SU-DHL-6 (cell line): Measurements from ENCODE around the gene RFK.

Source experiments
- H2AFZ ChIP-seq: fragments of 200-600 bp; sonication (generic); 2 replicates; pipeline ENCODE4 v1.6.1; 2014; ENCODE audit warnings: low read depth, mild to moderate bottlenecking, moderate library complexity, mixed read lengths, antibody characterized with exemption, low read length; ENCODE audit not compliant: severe bottlenecking
- H3F3A ChIP-seq: fragments of 200-600 bp; shearing (Covaris generic); 2 replicates; pipeline ENCODE4 v1.6.0; 2016; ENCODE audit warnings: antibody characterized with exemption, mild to moderate bottlenecking; ENCODE audit not compliant: insufficient read depth
- H3K27ac ChIP-seq: fragments of 200-600 bp; sonication (generic); 2 replicates; pipeline ENCODE4 v1.5.1; 2016; ENCODE audit warnings: low read depth, mild to moderate bottlenecking, low read length, moderate library complexity, mixed read lengths
- H3K27me3 ChIP-seq: fragments of 200-600 bp; sonication (generic), shearing (Covaris generic); 2 replicates; pipeline ENCODE4 v1.6.0; 2014; ENCODE audit warnings: mild to moderate bottlenecking, low read length
- H3K36me3 ChIP-seq: fragments of 200-600 bp; sonication (generic); 2 replicates; pipeline ENCODE4 v1.6.1; 2014; ENCODE audit warnings: mild to moderate bottlenecking, low read length, mixed read lengths
- H3K4me2 ChIP-seq: fragments of 300-600, 200-600 bp; shearing (Covaris generic), sonication (generic); 2 replicates; pipeline ENCODE4 v1.6.0; 2014; ENCODE audit warnings: low read length, low read depth, mild to moderate bottlenecking; ENCODE audit not compliant: poor library complexity, severe bottlenecking
- H3K4me3 ChIP-seq: fragments of 200-600 bp; sonication (generic); 2 replicates; pipeline ENCODE4 v1.5.1; 2014; ENCODE audit warnings: antibody characterized with exemption, low read length, mild to moderate bottlenecking, mixed read lengths; ENCODE audit not compliant: insufficient read depth, poor library complexity, severe bottlenecking
- H3K79me2 ChIP-seq: fragments of 200-600 bp; sonication (generic); 2 replicates; pipeline ENCODE4 v1.6.1; 2014; ENCODE audit warnings: mild to moderate bottlenecking, low read length, moderate library complexity; ENCODE audit not compliant: insufficient read depth
- H3K9ac ChIP-seq: fragments of 200-600 bp; sonication (generic); 2 replicates; pipeline ENCODE4 v1.7.0; 2014; ENCODE audit warnings: mild to moderate bottlenecking, low read length
- H3K9me2 ChIP-seq: fragments of 200-600 bp; sonication (generic); replicated peaks from 2 replicates; pipeline ENCODE4 v1.6.1; 2014; ENCODE audit warnings: low read length; ENCODE audit not compliant: insufficient read depth
- H3K9me3 ChIP-seq: fragments of 200-600 bp; sonication (generic); 2 replicates; pipeline ENCODE4 v1.6.1; 2014; ENCODE audit warnings: low read length, mixed read lengths; ENCODE audit not compliant: insufficient read depth
- H4K20me1 ChIP-seq: fragments of 200-600 bp; sonication (generic); 2 replicates; pipeline ENCODE4 v1.6.1; 2014; ENCODE audit warnings: low read depth, mild to moderate bottlenecking, antibody characterized with exemption, low read length, moderate library complexity, mixed read lengths
- CTCF ChIP-seq: fragments of 200-600 bp; sonication (generic); IDR thresholded peaks from one replicate; pipeline ENCODE4 v1.5.1; 2017; ENCODE audit warnings: antibody characterized with exemption, mild to moderate bottlenecking, low read length, moderate library complexity; ENCODE audit not compliant: insufficient read depth, poor library complexity, severe bottlenecking
- EZH2phosphoT487 ChIP-seq: fragments of 200-600 bp; sonication (generic), shearing (Covaris generic); conservative IDR thresholded peaks from 2 replicates; pipeline ENCODE4 v1.6.1; 2018; ENCODE audit warnings: mild to moderate bottlenecking, antibody characterized with exemption, low read length, moderate library complexity, mixed read lengths

The RFK gene

GRCh38 chr9:76359365-76359764 is 34.9 kb downstream of the RFK start:
- H3K27me3 ChIP-seq, result peaks cover 3% of the 10 kb centered on the region; the same call in 1 of the 2 replicates
- no peaks in the 10 kb centered on the region for H3K79me2 ChIP-seq
- no peaks in the 10 kb centered on the region for H3F3A ChIP-seq
- TF ChIP-seq EZH2phosphoT487 (no peak), CTCF (no peak)
- H4K20me1 ChIP-seq, result no peaks in the 10 kb centered on the region
- H2AFZ ChIP-seq, result no peak overlapping the region
- no peak overlapping the region for H3K27ac ChIP-seq
- H3K4me2 ChIP-seq, result no peak overlapping the region
- no peaks in the 10 kb centered on the region for H3K9me3 ChIP-seq
- H3K36me3 ChIP-seq, result no peaks in the 10 kb centered on the region
- no peak overlapping the region for H3K4me3 ChIP-seq
- no peaks in the 10 kb centered on the region for H3K9me2 ChIP-seq
- H3K9ac ChIP-seq, result no peak overlapping the region

- no peaks in the 10 kb centered on the region for H3K9me2 ChIP-seq
- no peak overlapping the region for H3K27ac ChIP-seq
- no peak for TF ChIP-seq EZH2phosphoT487
- no peak for TF ChIP-seq CTCF
- no peaks in the 10 kb centered on the region for H3K79me2 ChIP-seq
- no peaks in the 10 kb centered on the region for H3K9me3 ChIP-seq
- no peak overlapping the region for H3K9ac ChIP-seq
- H3K27me3 ChIP-seq, result peaks cover 3% of the 10 kb centered on the region; the same call in 1 of the 2 replicates
- H3F3A ChIP-seq, result no peaks in the 10 kb centered on the region
- H4K20me1 ChIP-seq, result no peaks in the 10 kb centered on the region
- no peaks in the 10 kb centered on the region for H3K36me3 ChIP-seq
- no peak overlapping the region for H2AFZ ChIP-seq
- no peak overlapping the region for H3K4me3 ChIP-seq
- no peak overlapping the region for H3K4me2 ChIP-seq
Observed at GRCh38 chr9:76358628-76359280, 35.5 kb downstream of the RFK start.

- H4K20me1 ChIP-seq, result no peaks in the 10 kb centered on the region
- H3K27me3 ChIP-seq, result peaks cover 3% of the 10 kb centered on the region; the same call in 1 of the 2 replicates
- no peak overlapping the region for H3K9ac ChIP-seq
- no peaks in the 10 kb centered on the region for H3F3A ChIP-seq
- H3K9me3 ChIP-seq, result no peaks in the 10 kb centered on the region
- no peak overlapping the region for H3K27ac ChIP-seq
- H2AFZ ChIP-seq, result no peak overlapping the region
- no peak overlapping the region for H3K4me3 ChIP-seq
- no peaks in the 10 kb centered on the region for H3K9me2 ChIP-seq
- TF ChIP-seq CTCF (no peak), EZH2phosphoT487 (no peak)
- no peaks in the 10 kb centered on the region for H3K36me3 ChIP-seq
- H3K79me2 ChIP-seq, result no peaks in the 10 kb centered on the region
- no peak overlapping the region for H3K4me2 ChIP-seq
Observed at GRCh38 chr9:76357555-76357954, 36.7 kb downstream of the RFK start.
